Muscle of leg (tissue), 11 donors: ENCODE data around the gene POLR3C. TPM values are rescaled to one million over a fixed set of nuclear protein-coding genes. Genes with fewer than 3 reads are reported as not detected.

Experiments
- DNase-seq: peaks from one replicate; pipeline ENCODE4 v3.0.0; 2013
- H3K27ac ChIP-seq: one replicate; pipeline ENCODE4 v1.5.1; 2013; ENCODE audit warnings: mild to moderate bottlenecking, low read length, control low read depth
- H3K27me3 ChIP-seq: one replicate; pipeline ENCODE4 v1.6.1; 2013; ENCODE audit warnings: low read length; ENCODE audit not compliant: control insufficient read depth, insufficient read depth
- H3K36me3 ChIP-seq: one replicate; pipeline ENCODE4 v1.6.1; 2013; ENCODE audit warnings: low read length; ENCODE audit not compliant: control insufficient read depth, insufficient read depth
- H3K4me1 ChIP-seq: one replicate; pipeline ENCODE4 v1.6.1; 2013; ENCODE audit warnings: low read length; ENCODE audit not compliant: control insufficient read depth, insufficient read depth
- H3K4me3 ChIP-seq: one replicate; pipeline ENCODE4 v1.5.1; 2013; ENCODE audit warnings: low read length, control low read depth
- H3K9me3 ChIP-seq: replicated peaks from 2 replicates; pipeline ENCODE4 v1.6.1; 2013; ENCODE audit warnings: low read depth, low read length; ENCODE audit not compliant: control insufficient read depth
- WGBS: methylation state at CpG from one replicate; pipeline ENCODE4 v1.1.5; 2013; ENCODE audit warnings: missing lambda C conversion rate; ENCODE audit not compliant: insufficient coverage; 5-methylcytosine and 5-hydroxymethylcytosine counted together
- polyA plus RNA-seq, 8 donors: library from polyadenylated mRNA; unstranded; fragments of 120-200 nt; gene quantifications; one replicate each; pipeline versions ENCODE4 v1.2.1 to v1.2.3, GENCODE V29; 2013; ENCODE audit warnings: inconsistent platforms in 1 of 8, low replicate concordance in 1 of 8; ENCODE audit not compliant: insufficient read length in 8 of 8, insufficient read depth in 1 of 8
- total RNA-seq: library from RNA; stranded (reverse); fragments of 120-200 nt; gene quantifications from one replicate; pipeline ENCODE4 v1.2.4, GENCODE V29; 2013

POLR3C gene
- total and polyA plus RNA-seq, 9 donors: 16.2 to 24.8 (median 19.8) TPM

DNA sequence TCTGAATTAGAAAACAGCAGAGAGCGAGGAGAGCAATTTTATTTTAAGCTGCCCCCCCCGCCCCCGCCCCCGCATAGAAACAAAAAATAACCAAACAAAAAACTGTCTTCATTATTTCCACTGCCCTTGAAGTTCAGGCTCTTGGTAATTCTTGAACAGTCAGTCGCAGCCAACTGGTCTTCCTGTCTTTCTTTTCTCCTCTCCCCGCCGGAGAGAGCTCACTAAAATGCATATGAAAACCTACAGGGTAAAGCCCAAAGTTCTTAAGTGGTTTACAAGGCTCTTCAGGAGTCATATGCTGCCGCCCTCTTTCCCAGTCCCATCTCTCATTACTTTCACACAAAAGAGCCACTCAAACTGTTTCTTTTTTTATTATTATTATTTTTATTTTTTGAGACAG lies 62.8 kb downstream of the POLR3C start:
- H3K36me3 ChIP-seq: no peaks in the 10 kb centered on the region
- 14% methylated on average over 4 of the region's 8 CpGs for WGBS
- H3K27ac ChIP-seq: peak overlapping the region; percentile 35
- H3K9me3 ChIP-seq: no peaks in the 10 kb centered on the region
- no peak overlapping the region for H3K4me3 ChIP-seq
- peak; percentile 77 for DNase-seq
- peaks cover 16% of the 10 kb centered on the region for H3K4me1 ChIP-seq
- peaks cover 14% of the 10 kb centered on the region for H3K27me3 ChIP-seq

DNA sequence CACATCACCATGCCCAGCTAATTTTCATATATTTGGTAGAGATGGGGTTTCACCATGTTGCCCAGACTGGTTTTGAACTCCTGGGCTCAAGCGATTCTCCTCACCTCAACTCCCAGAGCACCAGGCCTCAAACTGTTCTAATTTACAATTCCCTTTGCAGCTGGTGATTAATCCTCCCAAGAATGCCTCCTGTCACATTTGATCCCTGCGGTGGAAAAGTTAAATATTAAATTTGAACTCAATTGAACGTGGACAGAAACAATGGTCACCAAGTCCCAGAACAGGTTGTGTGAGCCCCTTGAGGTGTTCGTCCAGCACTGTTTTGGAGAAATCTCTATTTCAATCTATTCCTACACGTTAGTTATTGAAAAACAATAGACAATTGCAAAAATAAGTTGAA lies 63.6 kb downstream of the POLR3C start:
- 50% methylated on average over 1 of the region's 5 CpGs for WGBS
- Histone ChIP-seq H3K27me3 (peaks cover 14% of the 10 kb centered on the region), H3K4me1 (peaks cover 24% of the 10 kb centered on the region), H3K27ac (no peak overlapping the region), H3K4me3 (no peak overlapping the region), H3K9me3 (no peaks in the 10 kb centered on the region), H3K36me3 (no peaks in the 10 kb centered on the region)
- DNase-seq: no peak

DNA sequence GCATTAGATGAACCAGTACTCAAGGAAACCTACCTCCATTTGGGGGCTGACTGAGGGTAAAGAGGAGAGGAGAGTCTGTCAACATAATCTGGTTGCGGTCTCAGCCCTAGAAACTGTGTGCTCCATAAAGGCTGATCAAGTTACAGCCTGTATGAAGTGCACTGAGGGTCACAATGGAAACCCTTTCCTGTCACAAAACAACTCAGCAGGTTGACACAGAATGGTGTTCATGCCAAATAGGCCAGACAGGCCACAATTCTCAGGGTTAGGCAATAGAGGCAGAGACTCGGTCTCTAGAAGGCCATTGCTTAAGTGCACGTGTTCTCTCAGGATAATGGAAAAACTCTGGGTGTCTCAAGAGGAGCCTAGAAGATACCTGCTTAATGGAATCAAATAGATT lies 65.7 kb downstream of the POLR3C start:
- no peaks in the 10 kb centered on the region for H3K9me3 ChIP-seq
- H3K27me3 ChIP-seq: peaks cover 10% of the 10 kb centered on the region
- H3K36me3 ChIP-seq: no peaks in the 10 kb centered on the region
- H3K27ac ChIP-seq: no peak overlapping the region
- no peak for DNase-seq
- 74% methylated on average over 2 of the region's 3 CpGs for WGBS
- H3K4me1 ChIP-seq: peaks cover 29% of the 10 kb centered on the region
- H3K4me3 ChIP-seq: no peak overlapping the region

DNA sequence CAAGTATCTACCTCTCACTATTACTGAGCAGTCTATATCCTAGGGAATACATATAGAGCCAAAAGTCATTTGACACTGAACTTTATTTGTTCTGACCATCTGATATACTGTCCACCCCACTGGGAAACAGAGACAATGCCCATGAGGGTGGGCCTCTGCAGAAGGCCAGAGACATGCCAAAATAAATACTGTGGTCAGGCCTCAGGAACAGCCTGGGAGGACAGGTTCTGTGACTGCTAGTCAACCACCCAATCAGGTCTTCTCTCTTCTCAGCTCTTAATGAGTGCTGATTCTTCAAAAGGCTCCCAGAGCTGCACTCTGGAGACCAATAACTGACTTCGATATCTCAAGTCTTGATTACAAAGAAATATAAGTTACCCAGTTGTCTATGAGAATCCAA lies 67.1 kb downstream of the POLR3C start:
- H3K4me1 ChIP-seq: peaks cover 23% of the 10 kb centered on the region
- H3K27ac ChIP-seq: no peak overlapping the region
- no peak overlapping the region for H3K4me3 ChIP-seq
- H3K27me3 ChIP-seq: no peaks in the 10 kb centered on the region
- no peak for DNase-seq
- H3K9me3 ChIP-seq: no peaks in the 10 kb centered on the region
- no CpG with 5 or more reads among the region's 1 CpG for WGBS
- H3K36me3 ChIP-seq: no peaks in the 10 kb centered on the region

DNA sequence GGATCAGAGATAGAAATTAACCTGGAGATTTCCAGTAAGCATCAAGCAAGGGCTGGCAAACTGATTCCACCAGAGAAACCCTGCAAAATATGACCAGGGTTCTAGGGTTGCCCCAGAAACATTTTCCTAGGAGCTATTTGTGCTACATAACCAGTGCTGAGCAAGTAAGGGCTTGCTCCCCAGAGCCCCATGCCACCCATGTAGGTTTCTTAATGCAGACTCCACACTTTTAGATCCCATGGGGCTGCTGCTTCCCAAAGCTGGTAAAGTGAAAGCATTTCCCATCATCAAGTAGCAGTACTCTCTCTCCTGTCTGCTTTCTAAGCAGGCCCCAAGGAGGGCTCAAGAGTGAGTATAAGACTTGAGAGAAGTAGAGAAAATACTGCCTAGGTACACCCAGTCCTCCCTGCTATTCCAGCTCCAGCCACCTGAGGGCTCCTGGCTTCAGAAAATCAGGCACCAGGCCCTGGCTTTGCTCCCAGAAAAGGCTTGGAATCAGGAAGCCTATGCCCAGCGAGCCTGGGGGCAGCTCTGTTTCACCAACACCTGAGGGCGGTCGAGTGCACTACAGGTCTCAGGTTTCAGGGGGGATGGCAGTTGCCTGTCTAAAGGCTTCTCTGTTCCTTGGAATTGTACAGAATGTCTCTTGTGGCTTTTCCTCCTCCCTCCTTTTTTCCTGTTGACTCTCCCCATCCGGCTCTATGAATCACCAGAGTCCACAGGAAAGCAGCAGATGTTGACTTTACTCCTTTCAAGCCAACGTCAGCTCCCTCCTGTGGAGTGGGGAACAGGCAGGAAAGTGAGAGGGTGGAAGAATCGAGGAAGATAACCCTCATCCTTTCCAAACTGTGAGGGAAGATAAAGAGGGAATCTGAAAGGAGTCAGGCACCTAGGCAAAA lies 67.8 kb downstream of the POLR3C start:
- 0% methylated on average over 2 of the region's 6 CpGs for WGBS
- DNase-seq: peak; percentile 97
- Histone ChIP-seq H3K4me1 (peaks cover 20% of the 10 kb centered on the region), H3K9me3 (no peaks in the 10 kb centered on the region), H3K36me3 (no peaks in the 10 kb centered on the region), H3K4me3 (peak overlapping the region; percentile 28), H3K27me3 (no peaks in the 10 kb centered on the region), H3K27ac (peak overlapping the region; percentile 88)

DNA sequence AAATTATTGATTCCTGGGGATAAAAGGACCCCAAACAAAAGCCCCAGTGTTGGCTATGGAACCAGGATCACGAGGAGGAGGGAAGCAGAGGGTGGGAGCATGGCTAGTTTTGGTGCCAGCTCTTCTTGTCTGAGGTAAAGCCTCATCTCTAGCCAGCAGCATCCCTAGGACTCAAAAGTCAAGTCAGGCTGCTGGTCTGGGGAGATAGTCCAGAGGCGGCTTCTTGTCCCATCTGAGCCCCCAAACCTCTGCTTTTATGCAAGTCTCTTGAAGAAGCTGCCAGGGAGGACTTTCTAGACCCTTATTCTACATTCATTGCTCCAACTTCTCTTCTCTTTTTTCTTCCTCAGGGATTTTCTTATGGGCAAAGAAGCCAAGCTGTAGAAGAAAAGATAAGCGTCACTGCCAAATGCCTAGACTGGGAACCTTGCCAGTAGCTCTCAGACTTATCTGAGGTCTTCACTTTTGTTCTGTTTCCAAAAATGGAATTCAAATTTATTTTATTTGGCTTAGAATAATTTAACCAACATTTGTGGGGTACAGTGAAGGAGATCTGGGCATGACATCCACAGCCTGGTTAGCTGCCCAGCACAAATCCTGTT lies 68.6 kb downstream of the POLR3C start:
- no peak overlapping the region for H3K4me3 ChIP-seq
- H3K27me3 ChIP-seq: no peaks in the 10 kb centered on the region
- H3K9me3 ChIP-seq: no peaks in the 10 kb centered on the region
- H3K36me3 ChIP-seq: no peaks in the 10 kb centered on the region
- peaks cover 20% of the 10 kb centered on the region for H3K4me1 ChIP-seq
- peak overlapping the region; percentile 88 for H3K27ac ChIP-seq
- 28% methylated on average over 2 of the region's 3 CpGs for WGBS
- DNase-seq: peak; percentile 31

DNA sequence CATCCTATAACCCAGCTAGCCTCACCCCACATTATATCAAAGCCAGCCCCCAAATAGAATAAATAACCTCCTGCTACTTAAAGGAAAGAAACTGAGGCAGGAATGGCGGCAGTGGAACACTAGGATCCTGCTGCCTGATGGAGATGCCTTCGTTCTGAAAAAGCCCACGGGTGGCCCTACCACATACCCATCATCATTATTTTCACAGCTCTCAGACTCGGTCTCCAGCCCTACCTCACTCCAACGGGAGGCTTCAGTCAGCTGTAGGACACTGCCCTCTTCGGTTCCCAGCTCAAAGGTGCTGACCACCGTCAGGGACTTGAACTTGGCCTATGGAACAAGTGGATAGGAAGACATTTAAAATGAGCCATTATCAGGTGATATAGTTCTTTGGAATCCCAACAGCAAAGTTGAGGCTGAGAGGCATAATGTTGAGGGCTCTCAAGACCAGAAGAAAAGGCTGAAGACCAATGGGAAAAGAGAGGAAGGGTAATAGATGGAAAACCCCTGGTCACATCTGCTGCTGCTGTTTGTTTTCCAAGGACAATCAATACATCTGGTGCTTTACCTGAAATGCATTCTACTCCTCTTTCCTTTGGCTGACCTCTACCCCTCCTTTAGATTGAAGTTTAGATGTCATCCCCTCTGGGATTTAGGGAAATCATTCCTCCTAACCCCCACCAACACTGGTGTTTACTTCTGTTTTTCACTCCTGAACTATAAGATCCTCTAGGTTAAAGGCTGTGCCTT lies 69.5 kb downstream of the POLR3C start:
- 93% methylated on average over 2 of the region's 7 CpGs for WGBS
- DNase-seq: no peak
- Histone ChIP-seq H3K4me3 (no peak overlapping the region), H3K27ac (no peak overlapping the region), H3K36me3 (no peaks in the 10 kb centered on the region), H3K27me3 (no peaks in the 10 kb centered on the region), H3K4me1 (peaks cover 20% of the 10 kb centered on the region), H3K9me3 (no peaks in the 10 kb centered on the region)

Other genes starting within 250 kb of the POLR3C start
- 16.9 TPM for gene GPR89A, start 216.2 kb upstream of the POLR3C start, total RNA-seq
- 10 to 100 TPM in 7 of 8 donors, 1 to 10 TPM in 1; 8.5 to 15.6 (median 13.2) TPM for gene GPR89A, start 216.2 kb upstream of the POLR3C start, polyA plus RNA-seq
- gene PDZK1, start 116.8 kb upstream of the POLR3C start, total RNA-seq: 0.40 TPM
- 1 to 10 TPM in 3 of 8 donors, under 1 TPM in 5; 0.50 to 3.2 (median 0.83) TPM for gene PDZK1, start 116.8 kb upstream of the POLR3C start, polyA plus RNA-seq
- gene CD160, start 104.7 kb upstream of the POLR3C start, total RNA-seq: 0.09 TPM
- gene CD160, start 104.7 kb upstream of the POLR3C start, polyA plus RNA-seq: under 1 TPM; 0.10 to 0.95 (median 0.80) TPM
- gene RNF115, start 105 bp upstream of the POLR3C start, total RNA-seq: 13.7 TPM
- gene RNF115, start 105 bp upstream of the POLR3C start, polyA plus RNA-seq: 10 to 100 TPM; 10.8 to 18.8 (median 13.3) TPM
- 15.9 TPM for gene NUDT17, start 21.4 kb downstream of the POLR3C start, total RNA-seq
- gene NUDT17, start 21.4 kb downstream of the POLR3C start, polyA plus RNA-seq: 10 to 100 TPM; 11.9 to 20.8 (median 13.8) TPM
- 20.8 TPM for gene PIAS3, start 34.9 kb downstream of the POLR3C start, total RNA-seq
- gene PIAS3, start 34.9 kb downstream of the POLR3C start, polyA plus RNA-seq: 10 to 100 TPM; 37.1 to 63.8 (median 47.2) TPM
- gene ANKRD35, start 61.7 kb downstream of the POLR3C start, total RNA-seq: 2.2 TPM
- 1 to 10 TPM; 2.3 to 4.8 (median 3.1) TPM for gene ANKRD35, start 61.7 kb downstream of the POLR3C start, polyA plus RNA-seq
- gene ITGA10, start 85.8 kb downstream of the POLR3C start, total RNA-seq: 5.9 TPM
- 10 to 100 TPM in 2 of 8 donors, 1 to 10 TPM in 6; 3.6 to 11.1 (median 6.6) TPM for gene ITGA10, start 85.8 kb downstream of the POLR3C start, polyA plus RNA-seq
- 18.0 TPM for gene PEX11B, start 94.5 kb downstream of the POLR3C start, total RNA-seq
- gene PEX11B, start 94.5 kb downstream of the POLR3C start, polyA plus RNA-seq: 10 to 100 TPM; 19.4 to 24.9 (median 23.7) TPM
- 116 TPM for gene RBM8A, start 103.3 kb downstream of the POLR3C start, total RNA-seq
- 100 to 1,000 TPM; 114 to 136 (median 132) TPM for gene RBM8A, start 103.3 kb downstream of the POLR3C start, polyA plus RNA-seq
- 23.4 TPM for gene LIX1L, start 133.8 kb downstream of the POLR3C start, total RNA-seq
- 10 to 100 TPM; 26.1 to 35.9 (median 29.0) TPM for gene LIX1L, start 133.8 kb downstream of the POLR3C start, polyA plus RNA-seq
- gene ANKRD34A, start 140.4 kb downstream of the POLR3C start, total RNA-seq: 0.22 TPM
- gene ANKRD34A, start 140.4 kb downstream of the POLR3C start, polyA plus RNA-seq: 1 to 10 TPM in 6 of 8 donors, under 1 TPM in 2; 0.76 to 1.7 (median 1.1) TPM
- gene POLR3GL, start 140.5 kb downstream of the POLR3C start, total RNA-seq: 28.5 TPM
- gene POLR3GL, start 140.5 kb downstream of the POLR3C start, polyA plus RNA-seq: 10 to 100 TPM; 35.0 to 42.6 (median 38.6) TPM
- 411 TPM for gene TXNIP, start 172.4 kb downstream of the POLR3C start, total RNA-seq
- gene TXNIP, start 172.4 kb downstream of the POLR3C start, polyA plus RNA-seq: 100 to 1,000 TPM; 251 to 323 (median 290) TPM
- gene HJV, start 197.5 kb downstream of the POLR3C start, total RNA-seq: 174 TPM
- 100 to 1,000 TPM; 128 to 235 (median 193) TPM for gene HJV, start 197.5 kb downstream of the POLR3C start, polyA plus RNA-seq